Measurements from ENCODE around the gene DPH5. TPM values are rescaled to one million over a fixed set of nuclear protein-coding genes. Genes with fewer than 3 reads are reported as not detected.

DPH5 gene
- total RNA-seq, 1 donor from 2014 or later, result 51.9 TPM

DNA sequence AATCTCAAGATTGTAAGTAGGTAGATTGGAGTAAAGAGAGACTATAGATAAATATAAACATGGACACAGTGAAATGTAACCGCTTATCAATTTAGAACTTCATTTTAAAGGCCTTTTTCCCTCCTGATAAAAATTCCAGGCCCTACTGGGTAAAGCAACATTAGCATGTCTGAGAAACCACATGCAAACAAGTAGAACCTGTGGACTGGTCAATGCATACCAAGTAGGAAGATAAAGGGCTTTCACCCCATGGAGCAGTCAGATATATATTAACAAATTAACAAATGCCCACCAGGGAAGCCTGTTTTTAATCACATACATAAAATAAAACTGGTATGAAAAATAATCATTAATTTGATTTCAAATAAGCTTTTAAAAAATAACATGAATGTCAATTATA, 8.1 kb downstream of the DPH5 start:
- DNase-seq (no peak), ATAC-seq (ENCODE audit: low read depth) (no peak)
- no peaks in the 10 kb centered on the region for H3K27me3 Mint-ChIP-seq
- CTCF ChIA-PET, result interaction anchor here (0.7 kb wide), 1 partner anchor 69 kb away, joined by 3 read pairs; no protein-coding TSS in a partner anchor
- H3K27ac Mint-ChIP-seq, result no peak overlapping the region
- H3K36me3 Mint-ChIP-seq (ENCODE audit: low read depth), result peaks cover 66% of the 10 kb centered on the region
- H3K4me1 Mint-ChIP-seq, result peaks cover 5% of the 10 kb centered on the region
- H3K4me3 Mint-ChIP-seq, result no peak overlapping the region
- intact Hi-C loops (cut with micrococcal nuclease), result no loop called here
- TF ChIP-seq, protein P1, sequence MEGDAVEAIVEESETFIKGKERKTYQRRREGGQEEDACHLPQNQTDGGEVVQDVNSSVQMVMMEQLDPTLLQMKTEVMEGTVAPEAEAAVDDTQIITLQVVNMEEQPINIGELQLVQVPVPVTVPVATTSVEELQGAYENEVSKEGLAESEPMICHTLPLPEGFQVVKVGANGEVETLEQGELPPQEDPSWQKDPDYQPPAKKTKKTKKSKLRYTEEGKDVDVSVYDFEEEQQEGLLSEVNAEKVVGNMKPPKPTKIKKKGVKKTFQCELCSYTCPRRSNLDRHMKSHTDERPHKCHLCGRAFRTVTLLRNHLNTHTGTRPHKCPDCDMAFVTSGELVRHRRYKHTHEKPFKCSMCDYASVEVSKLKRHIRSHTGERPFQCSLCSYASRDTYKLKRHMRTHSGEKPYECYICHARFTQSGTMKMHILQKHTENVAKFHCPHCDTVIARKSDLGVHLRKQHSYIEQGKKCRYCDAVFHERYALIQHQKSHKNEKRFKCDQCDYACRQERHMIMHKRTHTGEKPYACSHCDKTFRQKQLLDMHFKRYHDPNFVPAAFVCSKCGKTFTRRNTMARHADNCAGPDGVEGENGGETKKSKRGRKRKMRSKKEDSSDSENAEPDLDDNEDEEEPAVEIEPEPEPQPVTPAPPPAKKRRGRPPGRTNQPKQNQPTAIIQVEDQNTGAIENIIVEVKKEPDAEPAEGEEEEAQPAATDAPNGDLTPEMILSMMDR (IDR thresholded peaks at IDR 0.05), result no peak
- POLR2A ChIA-PET, result no interaction called here
- no peaks in the 10 kb centered on the region for H3K9me3 Mint-ChIP-seq

DNA sequence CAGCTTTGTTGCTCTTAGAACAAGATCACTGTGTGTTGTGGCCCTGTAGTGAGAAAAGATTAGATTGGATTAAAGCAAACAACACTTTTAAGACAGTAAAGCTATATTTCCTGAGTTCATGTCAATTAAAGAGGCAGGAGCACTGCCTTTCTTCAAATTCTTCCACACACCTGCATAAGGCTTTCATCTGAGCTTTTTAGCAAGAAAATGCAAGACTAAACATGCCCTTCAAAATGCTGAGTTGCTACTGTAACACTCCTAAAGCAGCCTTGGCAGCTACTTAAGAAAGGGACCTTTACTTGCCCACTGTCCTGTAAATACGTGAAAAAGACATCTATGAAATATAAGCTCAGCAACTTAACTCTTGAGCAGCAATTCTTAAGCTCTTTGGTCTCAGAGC, 11.8 kb downstream of the DPH5 start:
- TF ChIP-seq, protein P1 (IDR thresholded peaks at IDR 0.05), result no peak
- POLR2A ChIA-PET, result no interaction called here
- H3K36me3 Mint-ChIP-seq (ENCODE audit: low read depth), result peaks cover 62% of the 10 kb centered on the region
- H3K9me3 Mint-ChIP-seq, result no peaks in the 10 kb centered on the region
- no peak overlapping the region for H3K27ac Mint-ChIP-seq
- H3K4me3 Mint-ChIP-seq, result no peak overlapping the region
- no peaks in the 10 kb centered on the region for H3K27me3 Mint-ChIP-seq
- intact Hi-C loops (cut with micrococcal nuclease), result loop anchor here (2.0 kb wide), 1 partner anchor 19 kb away; no protein-coding TSS in a partner anchor
- DNase-seq (no peak), ATAC-seq (ENCODE audit: low read depth) (no peak)
- CTCF ChIA-PET, result interaction anchor here (1.5 kb wide), 1 partner anchor 225 kb away, joined by 4 read pairs; no protein-coding TSS in a partner anchor
- no peaks in the 10 kb centered on the region for H3K4me1 Mint-ChIP-seq

DNA sequence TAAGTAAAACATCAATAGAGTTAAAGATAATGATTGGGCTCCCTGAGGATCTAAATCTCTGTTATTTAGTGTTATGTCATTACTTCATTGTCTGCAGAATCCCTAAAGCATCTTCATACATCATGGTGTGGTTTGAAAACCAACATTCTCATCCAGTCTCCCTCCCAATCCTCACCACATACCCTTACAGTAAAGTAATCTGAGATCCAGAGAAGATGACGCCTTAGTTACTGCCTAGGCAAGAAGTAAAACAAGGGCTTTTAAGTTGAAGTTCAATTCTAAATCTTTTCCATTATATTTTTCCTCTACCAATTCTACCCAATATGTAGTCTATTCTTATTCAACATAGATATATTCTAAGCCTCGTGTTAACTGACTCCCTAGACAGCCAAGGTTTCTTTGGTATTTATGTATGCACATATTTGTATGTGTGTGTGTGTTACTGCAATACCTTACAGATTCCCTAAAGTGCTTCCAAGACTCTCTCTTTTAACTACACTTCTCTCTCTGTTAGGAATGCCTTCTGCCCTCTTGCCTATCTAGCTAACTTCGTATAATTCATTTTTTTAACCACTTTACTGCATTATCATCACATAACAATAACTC, 17.3 kb downstream of the DPH5 start:
- ChIA-PET CTCF (no interaction called here), POLR2A (no interaction called here)
- peaks cover 47% of the 10 kb centered on the region for H3K36me3 Mint-ChIP-seq (ENCODE audit: low read depth)
- DNase-seq, result no peak
- H3K27me3 Mint-ChIP-seq, result no peaks in the 10 kb centered on the region
- no peak overlapping the region for H3K4me3 Mint-ChIP-seq
- intact Hi-C loops (cut with micrococcal nuclease), result no loop called here
- H3K4me1 Mint-ChIP-seq, result peaks cover 9% of the 10 kb centered on the region
- ATAC-seq (ENCODE audit: low read depth), result no peak
- TF ChIP-seq, protein P1 (IDR thresholded peaks at IDR 0.05), result no peak
- no peaks in the 10 kb centered on the region for H3K9me3 Mint-ChIP-seq
- H3K27ac Mint-ChIP-seq, result no peak overlapping the region

DNA sequence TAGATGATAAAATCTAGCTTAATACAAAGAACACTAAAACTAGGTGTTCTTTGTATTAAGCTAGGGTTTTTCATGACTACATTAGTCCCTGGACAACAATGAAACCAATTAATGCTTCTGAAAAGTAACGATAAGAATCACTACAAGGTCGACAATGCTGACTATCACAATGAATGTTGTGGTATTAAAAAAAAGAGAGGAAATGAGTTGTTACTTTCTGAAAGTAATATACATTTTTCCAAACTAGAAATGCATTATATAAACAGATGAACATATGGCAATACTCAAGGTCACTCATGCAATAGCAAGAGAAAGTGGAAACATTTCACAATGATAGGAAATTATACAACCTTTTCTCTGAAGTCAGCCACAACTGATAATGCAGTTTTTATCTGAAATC, 19.0 kb downstream of the DPH5 start:
- peaks cover 26% of the 10 kb centered on the region for H3K4me1 Mint-ChIP-seq
- ChIA-PET CTCF (interaction anchor here (1.1 kb wide), 1 partner anchor 281 kb away, joined by 3 read pairs; no protein-coding TSS in a partner anchor), POLR2A (no interaction called here)
- no peak for ATAC-seq (ENCODE audit: low read depth)
- H3K27me3 Mint-ChIP-seq, result no peaks in the 10 kb centered on the region
- intact Hi-C loops (cut with micrococcal nuclease), result no loop called here
- TF ChIP-seq, protein P1 (IDR thresholded peaks at IDR 0.05), result no peak
- H3K4me3 Mint-ChIP-seq, result no peak overlapping the region
- H3K9me3 Mint-ChIP-seq, result no peaks in the 10 kb centered on the region
- H3K36me3 Mint-ChIP-seq (ENCODE audit: low read depth), result peaks cover 36% of the 10 kb centered on the region
- no peak for DNase-seq
- no peak overlapping the region for H3K27ac Mint-ChIP-seq

DNA sequence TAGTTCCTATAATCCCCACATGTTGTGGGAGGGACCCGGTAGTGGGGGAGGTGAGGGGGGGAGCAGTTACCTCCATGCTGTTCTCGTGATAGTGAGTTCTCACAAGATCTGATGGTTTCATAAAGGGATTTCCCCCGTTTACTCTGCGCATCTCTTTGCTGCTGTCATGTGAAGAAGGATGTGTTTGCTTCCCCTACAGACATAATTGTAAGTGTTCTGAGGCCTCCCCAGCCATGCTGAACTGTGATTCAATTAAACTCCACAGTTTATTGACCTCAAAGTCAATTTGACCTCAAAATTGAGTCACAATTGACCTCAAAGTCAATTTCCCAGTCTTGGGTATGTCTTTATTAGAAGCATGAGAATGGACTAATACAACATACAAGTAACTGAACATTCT, 19.7 kb downstream of the DPH5 start:
- H3K4me1 Mint-ChIP-seq, result peaks cover 29% of the 10 kb centered on the region
- no peak overlapping the region for H3K4me3 Mint-ChIP-seq
- ChIA-PET POLR2A (no interaction called here), CTCF (interaction anchor here (1.1 kb wide), 1 partner anchor 282 kb away, joined by 3 read pairs; no protein-coding TSS in a partner anchor)
- no peak overlapping the region for H3K27ac Mint-ChIP-seq
- no peak for DNase-seq
- TF ChIP-seq, protein P1 (IDR thresholded peaks at IDR 0.05), result no peak
- no peaks in the 10 kb centered on the region for H3K9me3 Mint-ChIP-seq
- no peak for ATAC-seq (ENCODE audit: low read depth)
- no peaks in the 10 kb centered on the region for H3K27me3 Mint-ChIP-seq
- intact Hi-C loops (cut with micrococcal nuclease), result no loop called here
- H3K36me3 Mint-ChIP-seq (ENCODE audit: low read depth), result peaks cover 40% of the 10 kb centered on the region
